A673 (cell line): ENCODE measurements around the gene SLC24A4. TPM values are rescaled to one million over a fixed set of nuclear protein-coding genes. Genes with fewer than 3 reads are reported as not detected.

Source experiments
- BruUV-seq: library from RNA; stranded (reverse); fragments of 400-500 nt; replicated peaks from 2 replicates; lab custom pipeline; 2021; lab: Mats Ljungman, UMichigan
- CTCF ChIA-PET: fragments of 300-600 bp; sonication (Branson Sonifier 250); formaldehyde crosslinking; loops from one replicate; lab custom pipeline; 2022; ENCODE audit warnings: antibody characterized with exemption; lab: Charles Lee
- POLR2A ChIA-PET: fragments of 300-600 bp; sonication (Branson Sonifier 250); formaldehyde crosslinking; loops from one replicate; lab custom pipeline; 2022; ENCODE audit warnings: antibody characterized with exemption; ENCODE audit not compliant: low non-redundant PET; lab: Charles Lee
- DNase-seq: peaks from one replicate; pipeline ENCODE4 v3.0.0-alpha.2; 2015; ENCODE audit warnings: low spot score
- H3K27ac ChIP-seq: fragments of 200-600 bp; sonication (generic); 2 replicates; pipeline ENCODE4 v1.5.1; 2016; ENCODE audit warnings: mixed run types, low read depth, mild to moderate bottlenecking, mixed read lengths, antibody characterized with exemption, low read length; ENCODE audit not compliant: poor library complexity, severe bottlenecking
- H3K27me3 ChIP-seq: fragments of 200-600 bp; sonication (generic); replicated peaks from 2 replicates; pipeline ENCODE4 v1.6.1; 2017; ENCODE audit warnings: mixed run types, low read depth, mild to moderate bottlenecking, mixed read lengths, antibody characterized with exemption, low read length; ENCODE audit not compliant: insufficient read depth, poor library complexity
- H3K36me3 ChIP-seq: fragments of 200-600 bp; sonication (generic); 2 replicates; pipeline ENCODE4 v1.6.1; 2016; ENCODE audit warnings: mixed run types, mild to moderate bottlenecking, mixed read lengths, antibody characterized with exemption, low read length; ENCODE audit not compliant: insufficient read depth, poor library complexity, severe bottlenecking
- H3K4me1 ChIP-seq: fragments of 200-600 bp; sonication (generic); 2 replicates; pipeline ENCODE4 v1.6.1; 2017; ENCODE audit warnings: mixed run types, mild to moderate bottlenecking, mixed read lengths, antibody characterized with exemption, low read length; ENCODE audit not compliant: insufficient read depth, poor library complexity, severe bottlenecking
- H3K4me3 ChIP-seq: fragments of 200-600 bp; sonication (generic); 2 replicates; pipeline ENCODE4 v1.5.1; 2016; ENCODE audit warnings: low read depth, mixed run types, mild to moderate bottlenecking, mixed read lengths, low read length; ENCODE audit not compliant: poor library complexity, severe bottlenecking
- H3K9me3 ChIP-seq: fragments of 200-600 bp; sonication (generic); 2 replicates; pipeline ENCODE4 v1.6.1; 2016; ENCODE audit warnings: mixed run types, low read depth, mild to moderate bottlenecking, mixed read lengths, antibody characterized with exemption, low read length; ENCODE audit not compliant: poor library complexity, severe bottlenecking
- EZH2 ChIP-seq: fragments of 200-600 bp; sonication (generic); IDR thresholded peaks from 2 replicates; pipeline ENCODE4 v1.6.1; 2017; ENCODE audit warnings: borderline replicate concordance, low read depth, mild to moderate bottlenecking, mixed read lengths, antibody characterized with exemption, low read length; ENCODE audit not compliant: poor library complexity, severe bottlenecking
- intact Hi-C: fragments of 100-400 bp; cut with micrococcal nuclease; formaldehyde crosslinking; loops from one replicate; pipeline ENCODE4 v1.10.0; 2022; ENCODE audit not compliant: unreplicated experiment
- total RNA-seq: library from RNA; stranded (reverse); gene quantifications from 2 replicates; pipeline ENCODE4 v1.2.3, GENCODE V29; 2021
- TF ChIP-seq, protein P1 (sequence below): fragments of 300-800, 200-600 bp; sonication (generic); conservative IDR thresholded peaks from 2 replicates; pipeline ENCODE4 v1.5.1; 2017; ENCODE audit warnings: low read depth, mild to moderate bottlenecking, antibody characterized with exemption, low read length, moderate library complexity, mixed read lengths

The SLC24A4 gene
- total RNA-seq, 1 experiment from 2014 or later: 0.15 TPM

DNA sequence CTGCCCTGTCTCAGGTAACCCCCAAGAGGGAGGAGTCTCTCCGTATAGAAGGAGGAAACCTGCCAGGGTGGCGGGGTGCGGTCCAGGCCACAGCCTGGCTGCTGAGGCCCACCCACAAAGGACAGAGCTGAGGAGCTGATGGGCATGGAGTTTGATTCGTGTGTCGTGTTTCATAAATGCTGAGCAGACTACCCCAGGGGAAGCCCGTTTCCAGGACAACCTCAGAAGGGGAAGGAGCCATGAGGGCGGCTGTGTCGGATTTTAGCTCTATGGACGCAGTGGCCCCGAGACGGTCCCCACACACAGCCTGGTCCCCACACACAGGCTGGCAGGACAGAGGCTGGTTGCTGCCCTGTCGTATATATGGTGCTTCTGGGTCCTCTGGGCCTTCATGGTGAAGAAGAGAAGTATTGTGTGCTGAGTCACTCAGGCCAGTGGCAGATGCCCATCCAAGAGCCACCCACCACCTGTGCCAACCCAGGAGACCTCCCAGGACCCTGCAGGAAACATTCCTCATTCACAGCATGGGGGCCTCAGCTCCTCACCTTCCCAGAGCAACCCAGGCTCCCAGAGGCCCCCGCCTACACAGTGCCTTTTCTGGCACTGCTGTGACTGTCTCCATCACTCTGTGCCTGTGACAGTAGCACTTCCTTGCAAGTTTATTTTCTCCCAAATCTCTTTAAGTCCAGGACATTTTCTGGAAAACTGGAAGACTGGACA, 127.5 kb downstream of the SLC24A4 start:
- no peak for TF ChIP-seq EZH2
- TF ChIP-seq, protein P1, sequence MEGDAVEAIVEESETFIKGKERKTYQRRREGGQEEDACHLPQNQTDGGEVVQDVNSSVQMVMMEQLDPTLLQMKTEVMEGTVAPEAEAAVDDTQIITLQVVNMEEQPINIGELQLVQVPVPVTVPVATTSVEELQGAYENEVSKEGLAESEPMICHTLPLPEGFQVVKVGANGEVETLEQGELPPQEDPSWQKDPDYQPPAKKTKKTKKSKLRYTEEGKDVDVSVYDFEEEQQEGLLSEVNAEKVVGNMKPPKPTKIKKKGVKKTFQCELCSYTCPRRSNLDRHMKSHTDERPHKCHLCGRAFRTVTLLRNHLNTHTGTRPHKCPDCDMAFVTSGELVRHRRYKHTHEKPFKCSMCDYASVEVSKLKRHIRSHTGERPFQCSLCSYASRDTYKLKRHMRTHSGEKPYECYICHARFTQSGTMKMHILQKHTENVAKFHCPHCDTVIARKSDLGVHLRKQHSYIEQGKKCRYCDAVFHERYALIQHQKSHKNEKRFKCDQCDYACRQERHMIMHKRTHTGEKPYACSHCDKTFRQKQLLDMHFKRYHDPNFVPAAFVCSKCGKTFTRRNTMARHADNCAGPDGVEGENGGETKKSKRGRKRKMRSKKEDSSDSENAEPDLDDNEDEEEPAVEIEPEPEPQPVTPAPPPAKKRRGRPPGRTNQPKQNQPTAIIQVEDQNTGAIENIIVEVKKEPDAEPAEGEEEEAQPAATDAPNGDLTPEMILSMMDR: no peak
- CTCF ChIA-PET: no interaction called here
- no peaks in the 10 kb centered on the region for H3K36me3 ChIP-seq
- BruUV-seq: no TSS peak
- H3K27me3 ChIP-seq: no peaks in the 10 kb centered on the region
- H3K9me3 ChIP-seq: no peaks in the 10 kb centered on the region
- H3K4me3 ChIP-seq: no peak overlapping the region
- intact Hi-C loops: no loop called here
- DNase-seq: no peak
- POLR2A ChIA-PET: no interaction called here
- no peaks in the 10 kb centered on the region for H3K4me1 ChIP-seq
- H3K27ac ChIP-seq: no peak overlapping the region

DNA sequence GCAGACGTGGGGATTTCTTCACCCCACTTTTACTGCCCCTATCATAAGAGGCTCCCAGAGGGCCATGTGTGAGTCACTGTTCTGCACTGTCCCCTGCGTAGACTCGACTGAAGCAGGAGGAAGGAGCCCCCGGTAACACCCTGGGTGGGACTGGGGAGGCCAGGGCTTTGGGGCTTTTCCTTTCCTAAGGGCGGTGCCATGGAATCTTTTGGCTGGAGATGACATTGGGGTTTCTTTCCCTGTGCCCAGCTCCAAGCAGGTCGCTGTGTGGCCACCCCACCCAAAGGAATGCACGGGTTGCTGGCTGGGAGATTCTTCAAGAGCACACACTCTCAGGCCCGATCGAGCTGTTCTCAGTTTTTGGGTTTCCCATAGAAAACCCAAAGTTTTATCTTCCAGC, 128.3 kb downstream of the SLC24A4 start:
- BruUV-seq: no TSS peak
- Histone ChIP-seq H3K9me3 (no peaks in the 10 kb centered on the region), H3K4me3 (no peak overlapping the region), H3K4me1 (no peaks in the 10 kb centered on the region), H3K36me3 (no peaks in the 10 kb centered on the region), H3K27ac (no peak overlapping the region), H3K27me3 (no peaks in the 10 kb centered on the region)
- intact Hi-C loops: no loop called here
- ChIA-PET POLR2A (no interaction called here), CTCF (no interaction called here)
- TF ChIP-seq, protein P1: no peak
- no peak for TF ChIP-seq EZH2
- DNase-seq: no peak

GRCh38 chr14:92451755-92452154, 128.8 kb downstream of the SLC24A4 start:
- no TSS peak for BruUV-seq
- no peaks in the 10 kb centered on the region for H3K4me1 ChIP-seq
- CTCF ChIA-PET: no interaction called here
- no peaks in the 10 kb centered on the region for H3K36me3 ChIP-seq
- no peak for DNase-seq
- POLR2A ChIA-PET: no interaction called here
- H3K4me3 ChIP-seq: no peak overlapping the region
- TF ChIP-seq, protein P1: no peak
- no peak for TF ChIP-seq EZH2
- intact Hi-C loops: no loop called here
- H3K27ac ChIP-seq: no peak overlapping the region
- H3K27me3 ChIP-seq: no peaks in the 10 kb centered on the region
- no peaks in the 10 kb centered on the region for H3K9me3 ChIP-seq
